Mucosa of stomach (tissue), 1 donor: ENCODE data around the gene PHAF1.

Source experiments
- H3K27me3 ChIP-seq: one replicate; pipeline ENCODE4 v1.7.0; 2013; ENCODE audit warnings: mild to moderate bottlenecking, low read length; ENCODE audit not compliant: control insufficient read depth, insufficient read depth
- H3K36me3 ChIP-seq: one replicate; pipeline ENCODE4 v1.7.0; 2013; ENCODE audit warnings: low read length; ENCODE audit not compliant: control insufficient read depth, insufficient read depth
- H3K4me1 ChIP-seq: one replicate; pipeline ENCODE4 v1.7.0; 2013; ENCODE audit warnings: mild to moderate bottlenecking, low read length; ENCODE audit not compliant: control insufficient read depth, insufficient read depth
- H3K4me3 ChIP-seq: one replicate; pipeline ENCODE4 v1.7.0; 2013; ENCODE audit warnings: low read length
- H3K9ac ChIP-seq: one replicate; pipeline ENCODE4 v1.7.0; 2013; ENCODE audit warnings: mild to moderate bottlenecking, low read length, moderate library complexity
- H3K9me3 ChIP-seq: one replicate; pipeline ENCODE4 v1.7.0; 2013; ENCODE audit warnings: mild to moderate bottlenecking, low read length, moderate library complexity; ENCODE audit not compliant: control insufficient read depth
- donor health status: Pancreatic carcinoma.

Gene PHAF1

DNA sequence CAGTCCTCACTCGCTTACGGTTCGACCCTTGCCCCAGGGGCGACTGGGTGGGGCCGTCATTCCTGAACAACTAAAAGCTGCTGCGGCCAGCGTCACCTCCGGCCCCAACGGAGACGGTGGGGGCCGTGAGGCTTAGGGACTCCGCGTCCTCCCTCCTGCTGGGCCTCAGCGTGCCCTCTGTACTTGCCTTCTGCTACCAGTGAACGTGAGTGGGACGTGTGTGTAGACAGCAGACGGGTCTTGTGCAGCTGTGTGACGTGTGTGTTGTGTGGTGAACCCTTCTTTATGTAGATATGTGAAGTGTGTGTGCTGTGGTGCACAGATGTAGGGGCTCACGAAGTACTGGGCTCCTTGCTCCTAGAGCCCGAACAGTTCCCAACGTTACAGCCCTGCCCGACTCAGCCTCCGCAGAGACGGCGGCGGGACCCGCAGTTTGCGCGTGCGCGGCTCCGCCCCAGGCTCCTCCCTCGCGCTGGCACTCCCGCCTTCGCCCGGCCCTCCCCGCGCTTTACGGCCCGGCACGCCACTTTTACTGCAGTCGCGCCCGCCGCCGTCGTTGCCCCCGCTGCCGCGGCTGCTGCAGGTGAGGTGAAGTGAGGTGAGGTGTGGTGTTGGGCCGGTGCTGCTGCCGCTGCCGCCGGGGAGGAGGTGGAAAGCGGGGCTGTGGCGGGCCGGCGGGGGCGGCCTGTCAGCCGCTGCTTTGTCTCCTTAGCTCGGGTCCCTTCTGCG lies at the start of gene PHAF1:
TSS of gene PHAF1 (plus strand) at position 535 of the 729 bp plus-strand sequence. CDS start 235 bp downstream, outside the sequence.
- Histone ChIP-seq H3K4me1 (peaks cover 43% of the 10 kb centered on the region), H3K36me3 (no peaks in the 10 kb centered on the region), H3K9ac (peak within 1 kb of the TSS; percentile 75), H3K9me3 (no peaks in the 10 kb centered on the region), H3K4me3 (peak within 1 kb of the TSS; percentile 34), H3K27me3 (no peaks in the 10 kb centered on the region)

DNA sequence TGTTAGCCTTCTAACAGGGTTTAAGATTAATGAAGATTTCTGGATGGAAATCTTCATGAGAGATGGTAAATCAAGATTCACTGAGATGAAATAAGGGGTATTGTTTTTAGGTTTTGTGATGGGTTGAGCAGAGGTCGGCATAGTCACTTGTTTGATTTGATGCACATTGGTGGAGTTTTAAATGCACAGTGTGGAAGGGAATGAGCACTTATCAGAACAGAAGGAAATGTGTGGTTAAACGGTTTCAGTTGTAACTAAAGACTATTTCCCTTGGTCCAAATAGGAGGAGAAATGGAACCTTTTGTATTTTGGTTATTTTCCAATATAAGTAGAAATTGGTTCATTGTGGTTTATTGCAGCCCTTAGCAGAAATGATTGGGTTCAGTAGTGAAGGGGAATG lies 46.7 kb upstream of the PHAF1 start:
- H3K36me3 ChIP-seq = peaks cover 5% of the 10 kb centered on the region
- H3K27me3 ChIP-seq = no peaks in the 10 kb centered on the region
- H3K4me1 ChIP-seq = peaks cover 4% of the 10 kb centered on the region

DNA sequence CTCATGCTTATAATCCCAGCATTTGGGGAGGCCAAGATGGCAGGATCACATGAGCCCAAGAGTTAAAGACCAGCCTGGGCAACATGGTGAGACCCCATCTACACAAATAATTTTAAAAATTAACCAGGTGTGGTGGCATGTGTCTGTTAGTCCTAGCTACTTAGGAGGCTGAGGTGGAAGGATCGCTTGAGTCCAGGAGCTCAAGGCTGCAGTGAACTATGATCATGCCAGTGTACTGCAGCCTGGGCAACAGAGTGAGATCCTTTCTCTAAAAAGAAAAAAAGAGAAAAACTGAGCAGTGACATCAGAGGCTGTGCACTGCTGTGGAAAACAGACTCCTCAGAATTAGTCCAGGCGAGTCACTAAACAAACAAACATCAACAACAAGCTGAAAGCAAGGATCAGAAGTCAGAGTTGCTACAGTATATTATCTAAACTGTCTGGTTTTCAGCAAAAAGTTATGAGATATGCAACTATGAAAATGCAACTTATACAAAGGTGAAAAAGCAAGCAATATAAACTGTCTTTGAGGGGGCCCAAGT lies 41.5 kb upstream of the PHAF1 start:
- Histone ChIP-seq H3K27me3 (no peaks in the 10 kb centered on the region), H3K9ac (no peak overlapping the region), H3K4me3 (no peak overlapping the region), H3K4me1 (no peaks in the 10 kb centered on the region), H3K9me3 (no peaks in the 10 kb centered on the region), H3K36me3 (peaks cover 5% of the 10 kb centered on the region)

More for the DNA sequence above, 46.7 kb upstream of the PHAF1 start:
- H3K9me3 ChIP-seq = no peaks in the 10 kb centered on the region
- H3K4me3 ChIP-seq = no peak overlapping the region
- no peak overlapping the region for H3K9ac ChIP-seq

DNA sequence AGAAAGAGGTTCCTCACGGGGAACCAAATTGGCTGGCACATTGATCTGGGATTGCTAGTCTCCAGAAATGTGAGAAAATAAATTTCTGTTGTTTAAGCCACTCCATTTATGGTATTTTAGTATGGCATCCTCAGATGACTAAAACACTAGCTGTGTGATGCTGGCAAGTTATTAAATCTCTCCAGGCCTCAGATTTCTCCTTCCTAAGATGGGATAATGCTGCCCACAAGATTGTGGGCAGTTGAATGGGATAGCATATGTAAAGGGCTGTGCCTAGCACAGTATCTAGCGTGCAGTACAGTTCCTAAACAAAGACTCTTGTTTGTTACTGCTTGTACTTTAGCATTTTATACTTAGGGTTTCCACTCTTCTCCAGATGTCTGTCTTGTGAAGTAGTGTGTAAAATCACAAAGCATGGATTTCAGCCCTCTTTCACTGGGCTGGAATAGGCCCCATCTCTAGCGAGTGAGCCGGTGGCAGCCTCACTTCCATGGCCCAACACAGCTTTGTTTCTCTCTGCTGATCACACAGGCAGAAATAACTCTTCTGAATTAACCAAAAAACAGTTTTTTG lies 38.2 kb upstream of the PHAF1 start:
- no peaks in the 10 kb centered on the region for H3K4me1 ChIP-seq
- no peaks in the 10 kb centered on the region for H3K27me3 ChIP-seq
- no peaks in the 10 kb centered on the region for H3K9me3 ChIP-seq
- no peak overlapping the region for H3K9ac ChIP-seq
- peaks cover 5% of the 10 kb centered on the region for H3K36me3 ChIP-seq
- no peak overlapping the region for H3K4me3 ChIP-seq

DNA sequence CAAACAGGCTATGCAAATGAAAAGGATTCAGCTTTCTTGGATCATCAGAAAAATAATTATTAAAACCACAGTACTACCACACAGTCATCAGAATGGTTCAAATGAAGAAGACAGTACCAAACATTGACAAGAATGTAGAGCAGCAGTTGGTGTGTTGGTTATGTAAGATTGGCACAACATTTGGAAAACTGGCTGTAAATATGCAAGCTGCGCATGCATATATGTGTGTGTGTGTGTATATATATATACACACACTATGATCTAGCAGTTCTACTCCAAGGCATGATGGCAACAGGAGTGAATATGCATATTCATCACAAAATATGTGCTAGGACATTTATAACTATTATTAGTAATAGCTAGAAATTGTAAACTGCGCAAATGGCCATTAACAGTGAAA lies 34.4 kb upstream of the PHAF1 start:
- no peak overlapping the region for H3K4me3 ChIP-seq
- H3K9ac ChIP-seq = no peak overlapping the region
- H3K36me3 ChIP-seq = no peaks in the 10 kb centered on the region
- no peaks in the 10 kb centered on the region for H3K27me3 ChIP-seq
- no peaks in the 10 kb centered on the region for H3K9me3 ChIP-seq
- no peaks in the 10 kb centered on the region for H3K4me1 ChIP-seq

DNA sequence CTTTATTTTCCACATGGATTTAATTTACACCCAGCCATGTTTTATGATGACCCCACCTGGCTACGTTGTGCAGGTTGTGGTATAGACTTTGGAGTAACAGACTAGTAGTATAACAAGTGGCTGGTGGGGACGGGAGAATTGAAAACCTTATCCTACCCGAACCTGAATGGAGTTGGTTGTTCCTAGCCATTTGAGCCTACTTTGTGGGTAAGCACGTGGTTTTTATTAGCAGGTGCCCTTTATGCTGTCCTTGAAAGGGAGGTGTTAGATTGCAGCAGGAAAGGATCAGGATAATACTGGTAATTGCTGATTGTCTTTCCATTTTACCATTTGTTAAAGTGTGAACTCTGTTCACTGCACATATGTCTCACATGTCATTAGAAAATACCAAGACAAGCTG lies 31.9 kb upstream of the PHAF1 start:
- H3K4me1 ChIP-seq = no peaks in the 10 kb centered on the region
- no peaks in the 10 kb centered on the region for H3K9me3 ChIP-seq
- no peak overlapping the region for H3K4me3 ChIP-seq
- H3K27me3 ChIP-seq = no peaks in the 10 kb centered on the region
- H3K9ac ChIP-seq = no peak overlapping the region
- no peaks in the 10 kb centered on the region for H3K36me3 ChIP-seq

DNA sequence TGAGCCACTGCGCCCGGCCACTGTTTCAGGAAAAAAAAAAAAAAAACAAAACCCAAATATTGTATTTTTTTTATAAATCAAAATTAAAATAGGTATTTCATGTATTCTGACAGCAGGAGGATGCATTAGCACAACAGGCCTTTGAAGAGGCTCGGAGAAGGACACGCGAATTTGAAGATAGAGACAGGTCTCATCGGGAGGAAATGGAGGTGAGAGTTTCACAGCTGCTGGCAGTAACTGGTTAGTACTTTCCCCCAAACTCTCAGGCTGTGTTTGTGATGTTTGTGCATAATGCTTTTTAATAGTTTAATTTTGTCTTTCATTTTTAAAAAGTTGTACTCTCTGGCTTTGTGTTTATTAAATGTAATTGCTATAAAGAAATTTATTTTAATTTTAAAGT lies 27.6 kb upstream of the PHAF1 start:
- Histone ChIP-seq H3K9ac (no peak overlapping the region), H3K9me3 (no peaks in the 10 kb centered on the region), H3K4me1 (no peaks in the 10 kb centered on the region), H3K36me3 (no peaks in the 10 kb centered on the region), H3K27me3 (no peaks in the 10 kb centered on the region), H3K4me3 (no peak overlapping the region)

DNA sequence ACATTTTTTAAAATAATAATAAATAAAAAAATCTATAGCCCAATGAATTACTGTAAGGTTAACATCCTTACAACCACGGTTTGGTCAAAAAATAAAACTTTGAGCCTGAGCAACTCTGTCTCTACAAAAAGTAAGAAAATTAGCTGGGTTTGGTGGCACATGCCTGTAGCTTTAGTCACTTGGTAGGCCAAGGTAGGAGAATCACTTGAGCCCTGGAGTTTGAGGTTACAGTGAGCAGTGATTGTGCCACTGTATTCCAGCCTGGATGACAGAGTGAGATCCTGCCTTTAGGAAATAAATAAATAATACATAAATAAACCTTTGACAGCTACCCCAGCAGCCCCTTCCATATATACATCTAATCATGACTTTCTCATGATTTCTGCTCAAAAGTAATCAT lies 26.9 kb upstream of the PHAF1 start:
- Histone ChIP-seq H3K27me3 (no peaks in the 10 kb centered on the region), H3K36me3 (no peaks in the 10 kb centered on the region), H3K4me1 (no peaks in the 10 kb centered on the region)

DNA sequence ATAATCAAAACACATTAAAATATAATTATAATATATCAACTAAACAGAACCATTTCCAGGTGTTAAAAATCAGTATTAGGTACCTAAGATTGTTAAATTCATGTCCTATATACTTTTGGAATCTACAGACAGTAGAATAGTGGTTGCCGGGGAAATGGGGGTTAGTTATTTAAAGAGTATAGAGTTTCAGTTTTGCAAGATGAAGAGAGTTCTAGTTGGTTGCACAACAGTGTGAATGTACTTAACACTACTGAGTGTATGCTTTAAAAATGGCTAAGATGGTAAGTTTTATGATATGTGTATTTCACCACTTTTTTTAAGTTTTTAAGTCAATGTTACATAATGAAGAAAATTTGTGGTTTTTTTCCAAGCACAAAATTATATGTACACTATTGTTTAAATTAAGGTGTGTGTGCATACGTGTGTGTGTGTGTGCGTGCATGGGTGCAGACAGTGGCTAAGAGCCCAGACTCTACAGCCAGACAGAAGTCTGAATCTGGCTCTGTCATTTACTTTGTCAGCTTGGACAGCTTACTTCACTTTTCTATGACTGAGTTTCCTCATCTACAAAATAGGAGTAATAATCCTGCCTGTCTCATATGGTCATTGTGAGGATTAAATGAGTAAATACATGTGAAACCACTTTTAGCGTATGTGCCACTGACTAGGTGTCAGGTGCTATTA lies 25.3 kb upstream of the PHAF1 start:
- Histone ChIP-seq H3K4me1 (no peaks in the 10 kb centered on the region), H3K36me3 (no peaks in the 10 kb centered on the region), H3K9ac (no peak overlapping the region), H3K27me3 (no peaks in the 10 kb centered on the region), H3K9me3 (no peaks in the 10 kb centered on the region), H3K4me3 (no peak overlapping the region)

More for the DNA sequence above, 26.9 kb upstream of the PHAF1 start:
- no peak overlapping the region for H3K9ac ChIP-seq
- H3K4me3 ChIP-seq = no peak overlapping the region
- no peaks in the 10 kb centered on the region for H3K9me3 ChIP-seq

DNA sequence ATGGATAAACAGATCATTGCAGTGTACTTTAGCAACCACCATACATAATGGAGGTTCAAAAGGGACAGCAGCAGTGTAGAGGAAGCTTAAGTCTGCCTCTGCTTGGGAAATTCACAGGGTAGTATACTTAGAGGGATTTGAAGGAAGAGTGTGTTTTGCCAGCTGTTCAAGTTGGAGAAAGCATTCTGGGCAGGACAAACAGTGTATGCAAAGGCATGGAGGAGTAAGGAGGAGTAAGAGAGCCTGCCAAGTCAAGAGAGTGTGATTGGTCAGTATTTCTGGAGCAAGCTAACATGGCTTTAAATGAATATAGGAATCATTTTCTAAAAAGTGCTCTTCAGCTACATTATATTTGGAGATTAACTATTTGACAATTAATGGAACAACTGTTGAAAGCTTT lies 22.9 kb upstream of the PHAF1 start:
- Histone ChIP-seq H3K27me3 (no peaks in the 10 kb centered on the region), H3K9ac (no peak overlapping the region), H3K9me3 (no peaks in the 10 kb centered on the region), H3K4me3 (no peak overlapping the region), H3K36me3 (no peaks in the 10 kb centered on the region), H3K4me1 (no peaks in the 10 kb centered on the region)

DNA sequence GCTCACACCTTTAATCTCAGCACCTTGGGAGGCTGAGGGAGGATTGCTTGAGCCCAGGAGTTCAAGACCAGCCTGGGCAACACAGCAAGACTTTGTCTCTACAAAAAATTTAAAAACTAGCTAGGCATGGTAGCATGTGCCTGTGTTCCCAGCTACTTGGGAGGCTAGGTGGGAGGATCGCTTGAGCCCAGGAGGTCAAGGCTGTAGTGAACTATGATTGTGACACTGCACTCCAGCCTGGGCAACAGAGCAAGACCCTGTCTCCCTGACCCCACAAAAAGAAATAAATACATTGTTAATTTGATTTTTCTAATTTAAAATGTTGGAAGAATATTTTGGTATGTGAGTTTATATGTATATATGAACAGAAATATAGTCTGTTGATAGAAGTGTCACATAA lies 22.4 kb upstream of the PHAF1 start:
- Histone ChIP-seq H3K9me3 (no peaks in the 10 kb centered on the region), H3K27me3 (no peaks in the 10 kb centered on the region), H3K36me3 (no peaks in the 10 kb centered on the region), H3K4me3 (no peak overlapping the region), H3K9ac (no peak overlapping the region), H3K4me1 (no peaks in the 10 kb centered on the region)

DNA sequence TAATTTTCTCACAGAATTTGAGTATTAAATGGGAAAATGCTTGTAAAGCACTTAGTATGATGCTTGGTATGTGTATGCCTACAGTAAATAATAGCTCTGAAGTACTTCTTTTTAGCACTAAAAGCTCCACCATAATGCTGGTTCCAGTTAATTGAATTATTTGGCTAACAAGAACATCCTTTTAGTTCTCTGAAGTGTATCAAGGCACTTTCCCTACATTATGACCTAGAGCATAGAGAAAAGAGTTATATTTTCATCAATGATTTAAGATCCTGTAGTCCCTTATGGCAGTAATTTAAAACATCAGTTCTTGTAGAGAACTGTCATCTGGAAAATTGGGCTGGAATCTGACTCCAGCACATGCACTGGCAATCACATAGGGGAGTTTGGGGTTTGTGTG lies 21.9 kb upstream of the PHAF1 start:
- no peaks in the 10 kb centered on the region for H3K36me3 ChIP-seq
- no peaks in the 10 kb centered on the region for H3K4me1 ChIP-seq
- H3K9ac ChIP-seq = no peak overlapping the region
- no peak overlapping the region for H3K4me3 ChIP-seq
- no peaks in the 10 kb centered on the region for H3K27me3 ChIP-seq
- no peaks in the 10 kb centered on the region for H3K9me3 ChIP-seq
